SK-N-SH (cell line): ENCODE measurements around the gene SPTAN1. TPM values are rescaled to one million over a fixed set of nuclear protein-coding genes. Genes with fewer than 3 reads are reported as not detected.

Source experiments
- CTCF ChIA-PET: fragments of 300-600, 350-600 bp; formaldehyde crosslinking; extraction: SDS; loops from one replicate; lab custom pipeline; 2021; lab: Yijun Ruan, JAX
- POLR2A ChIA-PET: fragments of 350-600 bp; sonication (Branson Sonifier 250); formaldehyde crosslinking; extraction: SDS; loops from one replicate; lab custom pipeline; 2020; ENCODE audit warnings: antibody characterized with exemption, inconsistent platforms; lab: Yijun Ruan, JAX
- DNase-seq: peaks from one replicate; pipeline ENCODE4 v3.0.0; 2012
- H2AFZ ChIP-seq: fragments of 200-600 bp; sonication (generic); 2 replicates; pipeline ENCODE4 v1.8.1; 2016; ENCODE audit warnings: antibody characterized with exemption, mild to moderate bottlenecking, low read depth
- H3F3A ChIP-seq: fragments of 200-600 bp; sonication (generic); replicated peaks from 2 replicates; pipeline ENCODE3; 2016; ENCODE audit warnings: antibody characterized with exemption, mild to moderate bottlenecking; ENCODE audit not compliant: insufficient read depth
- H3K27ac ChIP-seq, 2 experiments: fragments of 200-500 bp in 1 of 2; fragments of 200-600 bp in 1 of 2; sonication (Bioruptor generic) in 1 of 2; sonication (generic), shearing (Covaris generic) in 1 of 2; 2 replicates each; pipeline versions ENCODE4 v1.5.1 to v1.6.1; 2014 to 2016; ENCODE audit warnings: low read depth in 2 of 2, inconsistent platforms in 1 of 2, low read length in 1 of 2, mild to moderate bottlenecking in 1 of 2, mixed read lengths in 1 of 2
- H3K27me3 ChIP-seq: fragments of 200-600 bp; sonication (generic), shearing (Covaris generic); 2 replicates; pipeline ENCODE4 v1.6.1; 2016; ENCODE audit warnings: mixed run types; ENCODE audit not compliant: insufficient read depth
- H3K36me3 ChIP-seq, 2 experiments: fragments of 200-500 bp in 1 of 2; fragments of 200-600 bp in 1 of 2; sonication (Bioruptor generic) in 1 of 2; sonication (generic) in 1 of 2; replicated peaks in 1 of 2; 2 replicates each; pipeline versions ENCODE3 to v1.5.1; 2014 to 2016; ENCODE audit warnings: low read length in 1 of 2, mild to moderate bottlenecking in 1 of 2; ENCODE audit not compliant: insufficient read depth in 2 of 2, control insufficient read depth in 1 of 2
- H3K4me1 ChIP-seq, 2 experiments: fragments of 200-500 bp in 1 of 2; fragments of 200-600 bp in 1 of 2; sonication (Bioruptor generic) in 1 of 2; sonication (generic), shearing (Covaris generic) in 1 of 2; 2 replicates each; pipeline versions ENCODE4 v1.5.1 to v1.6.1; 2014 to 2016; ENCODE audit warnings: low read depth in 1 of 2, low read length in 1 of 2, mixed run types in 1 of 2; ENCODE audit not compliant: insufficient read depth in 2 of 2, control insufficient read depth in 1 of 2
- H3K4me2 ChIP-seq: fragments of 200-600 bp; sonication (generic), shearing (Covaris generic); 2 replicates; pipeline ENCODE4 v1.6.1; 2017; ENCODE audit warnings: mixed run types
- H3K4me3 ChIP-seq, 2 experiments: fragments of 200-500 bp in 1 of 2; fragments of 200-600 bp in 1 of 2; sonication (Bioruptor generic) in 1 of 2; sonication (generic), shearing (Covaris generic) in 1 of 2; 2 replicates each; pipeline versions ENCODE4 v1.5.1 to v1.8.1; 2014 to 2016; ENCODE audit warnings: low read depth in 2 of 2, inconsistent platforms in 1 of 2, low read length in 1 of 2, mild to moderate bottlenecking in 1 of 2, mixed read lengths in 1 of 2, moderate library complexity in 1 of 2
- H3K79me2 ChIP-seq: fragments of 200-600 bp; sonication (generic); 2 replicates; pipeline ENCODE4 v1.8.1; 2017; ENCODE audit warnings: mild to moderate bottlenecking; ENCODE audit not compliant: insufficient read depth
- H3K9ac ChIP-seq: fragments of 200-600 bp; sonication (generic); 2 replicates; pipeline ENCODE4 v1.6.1; 2017; ENCODE audit warnings: mixed run types
- H3K9me2 ChIP-seq: fragments of 200-600 bp; sonication (generic); 2 replicates; pipeline ENCODE4 v1.6.1; 2017; ENCODE audit warnings: mixed run types
- H3K9me3 ChIP-seq: fragments of 200-600 bp; sonication (generic); 2 replicates; pipeline ENCODE4 v1.6.1; 2017; ENCODE audit warnings: mixed run types, mild to moderate bottlenecking, moderate library complexity
- H4K20me1 ChIP-seq: fragments of 200-600 bp; sonication (generic); 2 replicates; pipeline ENCODE4 v1.6.1; 2017; ENCODE audit warnings: mild to moderate bottlenecking, mixed run types; ENCODE audit not compliant: insufficient read depth
- FOSL2 ChIP-seq: IDR thresholded peaks from 2 replicates; pipeline ENCODE4 v1.4.0; 2012; ENCODE audit warnings: low read depth, mild to moderate bottlenecking, moderate library complexity, borderline replicate concordance
- RAD21 ChIP-seq: IDR thresholded peaks from 2 replicates; pipeline ENCODE4 v1.6.1; 2012; ENCODE audit warnings: mild to moderate bottlenecking, low read length
- RXRA ChIP-seq: IDR thresholded peaks from 2 replicates; pipeline ENCODE4 v1.4.0; 2012; ENCODE audit warnings: low read depth, mild to moderate bottlenecking, borderline replicate concordance
- SMC3 ChIP-seq: IDR thresholded peaks from 2 replicates; pipeline ENCODE4 v1.6.1; 2012; ENCODE audit warnings: low read depth, low read length, improper control_type of control experiment
- TAF1 ChIP-seq: IDR thresholded peaks from 2 replicates; pipeline ENCODE4 v1.6.1; 2012; ENCODE audit warnings: low read depth, mild to moderate bottlenecking, low read length, moderate library complexity, borderline replicate concordance
- TEAD4 ChIP-seq: IDR thresholded peaks from 2 replicates; pipeline ENCODE4 v1.4.0; 2012; ENCODE audit warnings: mild to moderate bottlenecking, borderline replicate concordance; ENCODE audit not compliant: insufficient read depth
- WGBS: methylation state at CpG from one replicate; pipeline ENCODE4 v1.1.6; 2017; ENCODE audit warnings: low lambda C conversion rate; 5-methylcytosine and 5-hydroxymethylcytosine counted together
- polyA plus RNA-seq, 3 experiments: library from polyadenylated mRNA; depleted of rRNA; stranded (reverse); fragments of >200 nt; gene quantifications; 2 replicates each; pipeline ENCODE4 v1.2.3, GENCODE V29; 2012
- TF ChIP-seq, protein P1 (sequence below): IDR thresholded peaks from 2 replicates; pipeline ENCODE4 v1.4.0; 2012; ENCODE audit warnings: low read depth

The SPTAN1 gene
- polyA plus RNA-seq, 1 of the 3 experiments (the other 2 are of a cell fraction) = 177 TPM

DNA sequence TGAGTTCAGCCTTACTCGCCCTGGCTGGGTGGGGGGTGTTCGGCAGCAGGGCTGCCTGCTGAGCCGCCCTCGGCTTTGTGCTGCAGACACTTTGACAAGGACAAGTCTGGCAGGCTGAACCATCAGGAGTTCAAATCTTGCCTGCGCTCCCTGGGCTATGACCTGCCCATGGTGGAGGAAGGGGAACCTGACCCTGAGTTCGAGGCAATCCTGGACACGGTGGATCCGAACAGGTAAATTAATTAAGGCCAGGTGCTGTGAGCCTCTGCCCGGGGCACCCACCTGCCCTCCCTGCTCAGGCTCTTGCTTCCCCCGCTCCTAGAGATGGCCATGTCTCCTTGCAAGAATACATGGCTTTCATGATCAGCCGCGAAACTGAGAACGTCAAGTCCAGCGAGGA lies 80.1 kb downstream of the SPTAN1 start:
- ChIA-PET POLR2A (no interaction called here), CTCF (interaction anchor here (2.2 kb wide), 1 partner anchor 194 kb away, joined by 7 read pairs; no protein-coding TSS in a partner anchor)
- H3F3A ChIP-seq = peaks cover 35% of the 10 kb centered on the region
- H3K4me2 ChIP-seq = no peak overlapping the region
- H3K9me2 ChIP-seq = no peaks in the 10 kb centered on the region
- H3K36me3 ChIP-seq = peaks cover 16 to 59% of the 10 kb centered on the region in 2 experiments
- H4K20me1 ChIP-seq = no peaks in the 10 kb centered on the region
- no peaks in the 10 kb centered on the region for H3K27me3 ChIP-seq
- H3K9ac ChIP-seq = no peak overlapping the region
- DNase-seq = no peak
- H3K27ac ChIP-seq = no peak overlapping the region
- no peak overlapping the region for H3K4me3 ChIP-seq
- no peaks in the 10 kb centered on the region for H3K9me3 ChIP-seq
- WGBS = 90% methylated on average over 14 of the region's 14 CpGs
- TF ChIP-seq TEAD4 (no peak), TAF1 (no peak), SMC3 (no peak), RXRA (no peak), FOSL2 (no peak)
- TF ChIP-seq, protein P1, sequence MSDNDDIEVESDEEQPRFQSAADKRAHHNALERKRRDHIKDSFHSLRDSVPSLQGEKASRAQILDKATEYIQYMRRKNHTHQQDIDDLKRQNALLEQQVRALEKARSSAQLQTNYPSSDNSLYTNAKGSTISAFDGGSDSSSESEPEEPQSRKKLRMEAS = no peak
- H3K79me2 ChIP-seq = peaks cover 8% of the 10 kb centered on the region; the same call in 1 of the 2 replicates
- peaks cover 14 to 24% of the 10 kb centered on the region in 2 experiments; a peak in 3 of 4 replicates for H3K4me1 ChIP-seq
- H2AFZ ChIP-seq = no peak overlapping the region

DNA sequence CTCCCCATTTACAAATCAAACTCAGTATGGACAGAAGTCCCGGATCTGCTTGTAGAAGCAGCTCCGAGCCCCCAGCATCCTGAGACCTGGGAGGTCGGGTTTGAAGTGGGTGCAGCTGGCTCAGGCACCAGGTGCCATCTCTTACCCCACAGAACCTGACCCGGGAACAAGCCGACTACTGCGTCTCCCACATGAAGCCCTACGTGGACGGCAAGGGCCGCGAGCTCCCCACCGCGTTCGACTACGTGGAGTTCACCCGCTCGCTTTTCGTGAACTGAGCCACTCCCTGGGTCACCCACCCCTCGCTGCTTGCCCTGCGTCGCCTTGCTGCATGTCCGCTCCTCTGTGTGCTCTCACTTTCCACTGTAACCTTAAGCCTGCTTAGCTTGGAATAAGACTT lies 80.7 kb downstream of the SPTAN1 start:
- WGBS = 96% methylated on average over 17 of the region's 21 CpGs
- H2AFZ ChIP-seq = no peak overlapping the region
- no peak overlapping the region for H3K4me2 ChIP-seq
- no peaks in the 10 kb centered on the region for H3K27me3 ChIP-seq
- DNase-seq = no peak
- H3K9me3 ChIP-seq = no peaks in the 10 kb centered on the region
- no peak overlapping the region for H3K4me3 ChIP-seq
- CTCF ChIA-PET = interaction anchor here (0.6 to 2.2 kb wide), 2 partner anchors 195 to 261 kb away, joined by 3 to 7 read pairs; no protein-coding TSS in a partner anchor
- POLR2A ChIA-PET = no interaction called here
- H3K36me3 ChIP-seq = peaks cover 16 to 53% of the 10 kb centered on the region in 2 experiments
- H3K9me2 ChIP-seq = no peaks in the 10 kb centered on the region
- H3K27ac ChIP-seq = no peak overlapping the region
- H3K79me2 ChIP-seq = peaks cover 8% of the 10 kb centered on the region; the same call in 1 of the 2 replicates
- H4K20me1 ChIP-seq = no peaks in the 10 kb centered on the region
- peaks cover 14 to 24% of the 10 kb centered on the region in 2 experiments; a peak in 3 of 4 replicates for H3K4me1 ChIP-seq
- peaks cover 38% of the 10 kb centered on the region for H3F3A ChIP-seq
- H3K9ac ChIP-seq = no peak overlapping the region
- TF ChIP-seq RAD21 = no peak

DNA sequence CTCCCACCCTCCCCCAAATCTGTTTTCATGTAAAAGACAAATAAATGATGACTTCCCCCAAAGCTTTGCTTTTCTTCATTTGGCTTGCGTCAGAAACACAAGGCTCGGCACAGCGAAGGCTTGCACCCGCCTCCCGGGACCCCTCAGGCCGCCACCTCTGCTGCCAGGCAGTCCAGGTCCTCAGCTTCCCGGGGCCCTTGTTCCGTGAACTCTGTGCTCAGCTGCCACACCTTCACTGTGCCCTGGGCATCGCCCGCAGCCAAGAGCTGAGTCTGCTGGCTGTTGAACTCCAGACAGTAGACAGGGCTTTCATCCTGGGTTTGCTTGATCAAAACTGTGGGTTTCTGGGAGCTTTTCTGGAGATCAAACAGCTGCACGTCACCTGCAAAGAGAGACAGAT lies 81.2 kb downstream of the SPTAN1 start:
- ChIA-PET POLR2A (no interaction called here), CTCF (interaction anchor here (0.6 to 2.2 kb wide), 2 partner anchors 195 to 260 kb away, joined by 3 to 7 read pairs; no protein-coding TSS in a partner anchor)
- peaks cover 19 to 49% of the 10 kb centered on the region in 2 experiments for H3K36me3 ChIP-seq
- WGBS = 94% methylated on average over 6 of the region's 11 CpGs
- H3K27ac ChIP-seq = no peak overlapping the region
- H2AFZ ChIP-seq = no peak overlapping the region
- no peaks in the 10 kb centered on the region for H3K27me3 ChIP-seq
- DNase-seq = peak; percentile 15
- no peak overlapping the region for H3K4me3 ChIP-seq
- H3K79me2 ChIP-seq = peaks cover 8% of the 10 kb centered on the region; the same call in 1 of the 2 replicates
- H3K4me1 ChIP-seq = peaks cover 14 to 24% of the 10 kb centered on the region in 2 experiments; a peak in 3 of 4 replicates
- no peak for TF ChIP-seq TAF1
- no peaks in the 10 kb centered on the region for H3K9me3 ChIP-seq
- H3F3A ChIP-seq = peaks cover 38% of the 10 kb centered on the region
- no peak overlapping the region for H3K4me2 ChIP-seq
- H3K9ac ChIP-seq = no peak overlapping the region
- H3K9me2 ChIP-seq = no peaks in the 10 kb centered on the region
- no peaks in the 10 kb centered on the region for H4K20me1 ChIP-seq
